ENCODE measurements around the gene SOX8.

Gene SOX8

GRCh38 chr16:1010815-1011214, 29.2 kb downstream of the SOX8 start:
- no peak for DNase-seq

GRCh38 chr16:1011316-1012082, 29.9 kb downstream of the SOX8 start:
- no peak for DNase-seq

- DNase-seq = no peak
Measured at GRCh38 chr16:1012135-1012534, 30.6 kb downstream of the SOX8 start.

- DNase-seq = no peak
Measured at GRCh38 chr16:1012722-1013592, 31.4 kb downstream of the SOX8 start.

- DNase-seq = no peak
Measured at GRCh38 chr16:1013593-1013900, 32.0 kb downstream of the SOX8 start.

- DNase-seq = no peak
Measured at GRCh38 chr16:1014221-1014620, 32.7 kb downstream of the SOX8 start.

- DNase-seq = no peak
Measured at GRCh38 chr16:1014771-1015495, 33.4 kb downstream of the SOX8 start.

- DNase-seq = no peak
Measured at GRCh38 chr16:1018447-1019198, 37.1 kb downstream of the SOX8 start.

GRCh38 chr16:1019231-1020090, 37.9 kb downstream of the SOX8 start:
- no peak for DNase-seq

- no peak for DNase-seq
Measured at GRCh38 chr16:1020091-1020399, 38.5 kb downstream of the SOX8 start.

- DNase-seq = no peak
Measured at GRCh38 chr16:1020591-1020990, 39.0 kb downstream of the SOX8 start.

GRCh38 chr16:1021553-1022160, 40.1 kb downstream of the SOX8 start:
- DNase-seq = no peak

GRCh38 chr16:1022466-1022865, 40.9 kb downstream of the SOX8 start:
- DNase-seq = no peak

- no peak for DNase-seq
Measured at GRCh38 chr16:1024138-1024537, 42.6 kb downstream of the SOX8 start.

- DNase-seq = peak; percentile 14 to 51 (median 29)
Measured at GRCh38 chr16:1025183-1025809, 43.7 kb downstream of the SOX8 start.

- DNase-seq = no peak
Measured at GRCh38 chr16:1026057-1026783, 44.6 kb downstream of the SOX8 start.

GRCh38 chr16:1026784-1027500, 45.4 kb downstream of the SOX8 start:
- DNase-seq = no peak

- DNase-seq = no peak
Measured at GRCh38 chr16:1027501-1027815, 45.9 kb downstream of the SOX8 start.

GRCh38 chr16:1028056-1028455, 46.5 kb downstream of the SOX8 start:
- DNase-seq = no peak

All from activated CD4-positive, CD25-positive, alpha-beta regulatory T cell (primary cell).